Islet precursor cell (in vitro differentiated cells): ENCODE measurements around the gene UBA3.

Experiments used
- DNase-seq: peaks from one replicate; pipeline ENCODE4 v3.0.0-alpha.2; 2018

Gene UBA3

GRCh38 chr3:69009559-69010410, 70.4 kb downstream of the UBA3 start:
- peak; percentile 73 for DNase-seq

DNA sequence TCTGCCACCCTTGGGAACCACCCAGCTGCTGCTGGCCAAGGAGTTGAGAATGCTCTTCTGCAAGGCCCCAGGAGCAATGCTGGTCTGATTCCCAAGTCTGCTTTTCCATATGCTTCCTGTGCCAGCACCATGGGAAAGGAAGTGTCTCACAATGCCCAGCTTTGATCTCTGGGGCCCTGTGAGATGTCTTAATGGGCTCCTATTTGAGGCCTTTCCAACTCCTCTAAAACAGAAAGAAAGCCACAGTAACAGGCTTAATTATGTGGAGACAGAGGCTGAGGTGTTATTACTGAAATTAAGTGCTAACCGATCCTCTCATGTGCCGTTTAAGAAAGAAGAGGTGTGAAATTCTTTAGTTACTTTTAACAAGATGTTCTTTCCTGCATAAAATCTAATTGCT, 71.2 kb downstream of the UBA3 start:
- peak; percentile 73 for DNase-seq

DNA sequence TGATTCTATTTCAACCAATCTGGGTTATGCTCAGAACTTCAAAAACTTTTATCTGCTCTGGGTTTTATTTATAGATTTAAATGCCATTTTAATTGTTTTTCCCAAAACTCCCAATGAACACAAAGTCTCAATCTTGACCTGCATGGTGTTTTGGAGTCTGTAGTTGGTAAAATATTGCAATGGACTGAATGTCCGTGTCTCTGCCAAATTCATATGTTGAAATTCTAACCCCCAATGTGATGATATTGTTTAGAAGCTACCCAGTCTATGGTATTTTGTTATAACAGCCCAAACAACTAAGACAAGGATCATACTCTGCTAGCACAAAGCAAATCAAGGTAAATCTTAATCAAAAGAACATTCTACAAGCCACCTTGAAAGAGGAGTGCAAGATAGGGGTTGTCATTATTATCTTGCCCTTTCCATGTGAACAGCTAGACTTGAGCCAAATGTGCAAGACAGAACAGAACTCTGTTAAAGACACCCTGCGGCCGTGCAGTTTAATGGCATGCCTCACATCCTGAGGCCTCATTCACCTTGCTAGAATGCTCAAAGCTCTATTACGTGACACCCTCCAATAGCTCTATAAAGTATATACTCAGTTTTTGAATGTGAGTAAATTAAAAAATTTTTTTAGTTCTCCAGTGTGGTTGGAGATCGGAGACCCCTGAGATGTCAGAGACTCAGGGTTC, 74.2 kb downstream of the UBA3 start:
- no peak for DNase-seq

- no peak for DNase-seq
Observed at GRCh38 chr3:69005071-69005790, 74.9 kb downstream of the UBA3 start.
